SU-DHL-6 (cell line): ENCODE results near the gene TRPV5.
"Not testable (repeated sequence)": the region's sequence is repeated elsewhere in the genome, so short reads cannot be mapped to it uniquely, and the experiment has no call there.

Experiments
- H2AFZ ChIP-seq: fragments of 200-600 bp; sonication (generic); 2 replicates; pipeline ENCODE4 v1.6.1; 2014; ENCODE audit warnings: low read depth, mild to moderate bottlenecking, moderate library complexity, mixed read lengths, antibody characterized with exemption, low read length; ENCODE audit not compliant: severe bottlenecking
- H3F3A ChIP-seq: fragments of 200-600 bp; shearing (Covaris generic); 2 replicates; pipeline ENCODE4 v1.6.0; 2016; ENCODE audit warnings: antibody characterized with exemption, mild to moderate bottlenecking; ENCODE audit not compliant: insufficient read depth
- H3K27ac ChIP-seq: fragments of 200-600 bp; sonication (generic); 2 replicates; pipeline ENCODE4 v1.5.1; 2016; ENCODE audit warnings: low read depth, mild to moderate bottlenecking, low read length, moderate library complexity, mixed read lengths
- H3K27me3 ChIP-seq: fragments of 200-600 bp; sonication (generic), shearing (Covaris generic); 2 replicates; pipeline ENCODE4 v1.6.0; 2014; ENCODE audit warnings: mild to moderate bottlenecking, low read length
- H3K36me3 ChIP-seq: fragments of 200-600 bp; sonication (generic); 2 replicates; pipeline ENCODE4 v1.6.1; 2014; ENCODE audit warnings: mild to moderate bottlenecking, low read length, mixed read lengths
- H3K4me2 ChIP-seq: fragments of 300-600, 200-600 bp; shearing (Covaris generic), sonication (generic); 2 replicates; pipeline ENCODE4 v1.6.0; 2014; ENCODE audit warnings: low read length, low read depth, mild to moderate bottlenecking; ENCODE audit not compliant: poor library complexity, severe bottlenecking
- H3K4me3 ChIP-seq: fragments of 200-600 bp; sonication (generic); 2 replicates; pipeline ENCODE4 v1.5.1; 2014; ENCODE audit warnings: antibody characterized with exemption, low read length, mild to moderate bottlenecking, mixed read lengths; ENCODE audit not compliant: insufficient read depth, poor library complexity, severe bottlenecking
- H3K79me2 ChIP-seq: fragments of 200-600 bp; sonication (generic); 2 replicates; pipeline ENCODE4 v1.6.1; 2014; ENCODE audit warnings: mild to moderate bottlenecking, low read length, moderate library complexity; ENCODE audit not compliant: insufficient read depth
- H3K9ac ChIP-seq: fragments of 200-600 bp; sonication (generic); 2 replicates; pipeline ENCODE4 v1.7.0; 2014; ENCODE audit warnings: mild to moderate bottlenecking, low read length
- H3K9me2 ChIP-seq: fragments of 200-600 bp; sonication (generic); replicated peaks from 2 replicates; pipeline ENCODE4 v1.6.1; 2014; ENCODE audit warnings: low read length; ENCODE audit not compliant: insufficient read depth
- H3K9me3 ChIP-seq: fragments of 200-600 bp; sonication (generic); 2 replicates; pipeline ENCODE4 v1.6.1; 2014; ENCODE audit warnings: low read length, mixed read lengths; ENCODE audit not compliant: insufficient read depth
- H4K20me1 ChIP-seq: fragments of 200-600 bp; sonication (generic); 2 replicates; pipeline ENCODE4 v1.6.1; 2014; ENCODE audit warnings: low read depth, mild to moderate bottlenecking, antibody characterized with exemption, low read length, moderate library complexity, mixed read lengths
- CTCF ChIP-seq: fragments of 200-600 bp; sonication (generic); IDR thresholded peaks from one replicate; pipeline ENCODE4 v1.5.1; 2017; ENCODE audit warnings: antibody characterized with exemption, mild to moderate bottlenecking, low read length, moderate library complexity; ENCODE audit not compliant: insufficient read depth, poor library complexity, severe bottlenecking
- EZH2phosphoT487 ChIP-seq: fragments of 200-600 bp; sonication (generic), shearing (Covaris generic); conservative IDR thresholded peaks from 2 replicates; pipeline ENCODE4 v1.6.1; 2018; ENCODE audit warnings: mild to moderate bottlenecking, antibody characterized with exemption, low read length, moderate library complexity, mixed read lengths

The TRPV5 gene

GRCh38 chr7:142933624-142934023, at the start of gene TRPV5:
Gene TRPV5 (minus strand): TSS chr7:142933746. CDS start chr7:142933459, 287 bp downstream.
- Histone ChIP-seq H2AFZ (no peak within 1 kb of the TSS), H3K4me3 (no peak within 1 kb of the TSS)
- TF ChIP-seq CTCF (no peak), EZH2phosphoT487 (no peak)

GRCh38 chr7:142978402-142978801, 44.9 kb upstream of the TRPV5 start:
- not testable (repeated sequence) for H3K9me2 ChIP-seq, H3K79me2 ChIP-seq, H4K20me1 ChIP-seq, H2AFZ ChIP-seq, H3K9me3 ChIP-seq, H3K36me3 ChIP-seq, H3K4me2 ChIP-seq, H3F3A ChIP-seq, H3K4me3 ChIP-seq, H3K27me3 ChIP-seq, H3K9ac ChIP-seq, H3K27ac ChIP-seq

More at GRCh38 chr7:142933624-142934023, at the start of gene TRPV5:
- Histone ChIP-seq H3K4me2 (no peak within 1 kb of the TSS), H3K27me3 (no peaks in the 10 kb centered on the region), H3F3A (no peaks in the 10 kb centered on the region), H3K79me2 (no peaks in the 10 kb centered on the region), H4K20me1 (no peaks in the 10 kb centered on the region), H3K27ac (no peak within 1 kb of the TSS), H3K9me3 (no peaks in the 10 kb centered on the region), H3K9me2 (no peaks in the 10 kb centered on the region), H3K36me3 (no peaks in the 10 kb centered on the region), H3K9ac (no peak within 1 kb of the TSS)

- Histone ChIP-seq H3K9me2 (no peaks in the 10 kb centered on the region), H3K27me3 (no peaks in the 10 kb centered on the region), H3K27ac (no peak overlapping the region), H4K20me1 (no peaks in the 10 kb centered on the region), H3K4me3 (no peak overlapping the region), H3K4me2 (no peak overlapping the region), H3K9ac (no peak overlapping the region), H2AFZ (no peak overlapping the region), H3K9me3 (no peaks in the 10 kb centered on the region), H3F3A (no peaks in the 10 kb centered on the region), H3K79me2 (no peaks in the 10 kb centered on the region), H3K36me3 (no peaks in the 10 kb centered on the region)
- TF ChIP-seq EZH2phosphoT487 (no peak), CTCF (no peak)
Measured at GRCh38 chr7:142974626-142975025, 41.1 kb upstream of the TRPV5 start.

- Histone ChIP-seq H3K9ac (no peak overlapping the region), H3K79me2 (no peaks in the 10 kb centered on the region), H3K27ac (no peak overlapping the region), H3F3A (no peaks in the 10 kb centered on the region), H4K20me1 (no peaks in the 10 kb centered on the region), H3K4me3 (no peak overlapping the region), H3K9me3 (no peaks in the 10 kb centered on the region), H3K36me3 (no peaks in the 10 kb centered on the region), H3K27me3 (no peaks in the 10 kb centered on the region), H3K4me2 (no peak overlapping the region), H3K9me2 (no peaks in the 10 kb centered on the region), H2AFZ (no peak overlapping the region)
- no peak for TF ChIP-seq CTCF
- no peak for TF ChIP-seq EZH2phosphoT487
Measured at GRCh38 chr7:142969183-142969582, 35.6 kb upstream of the TRPV5 start.
